K562 (cell line): ENCODE data around the gene SIGLEC7. TPM values are rescaled to one million over a fixed set of nuclear protein-coding genes. Genes with fewer than 3 reads are reported as not detected.

Experiments
- ATAC-seq: fragments of 200-7000 bp; cut with Tn5 transposase; 3 replicates; pipeline ENCODE4 v1.9.1; 2020; ENCODE audit warnings: moderate library complexity
- BruUV-seq: library from RNA; stranded (reverse); fragments of 400-500 nt; replicated peaks from 2 replicates; lab custom pipeline; 2021; lab: Mats Ljungman, UMichigan
- CTCF ChIA-PET: fragments of 300-600 bp; formaldehyde crosslinking; extraction: SDS; loops from one replicate; lab custom pipeline; 2021; ENCODE audit warnings: low intra/inter-chr PET ratio; lab: Yijun Ruan, JAX
- POLR2A ChIA-PET: fragments of 300-600, 350-650 bp; sonication (Branson Sonifier 250); formaldehyde crosslinking; extraction: SDS; loops from one replicate; lab custom pipeline; 2021; ENCODE audit warnings: antibody characterized with exemption, inconsistent platforms; lab: Yijun Ruan, JAX
- DNase-seq, 4 experiments: peaks; one replicate each; pipeline versions ENCODE4 v3.0.0 to v3.0.0-alpha.2; 2011 to 2018; ENCODE audit warnings: low spot score in 3 of 4, mixed read lengths in 3 of 4; ENCODE audit errors: extremely low read depth in 1 of 4
- FAIRE-seq: peaks from 2 replicates; lab custom pipeline; 2011; peaks lifted over from hg19 to GRCh38; lab: Jason Lieb, UNC
- H2AFZ ChIP-seq: 2 replicates; pipeline ENCODE4 v1.6.0; 2011; ENCODE audit warnings: low read depth, low read length, control low read depth, inconsistent platforms
- H3K27ac ChIP-seq: fragments of 200-600 bp; 3 replicates; pipeline ENCODE4 v1.8.0; 2011; ENCODE audit warnings: low read depth, mild to moderate bottlenecking, control low read depth, inconsistent platforms, low read length, moderate library complexity, mixed read lengths; ENCODE audit errors: extremely low read depth
- H3K27me3 ChIP-seq, 2 experiments: fragments of 300-600 bp in 1 of 2; 2 replicates in 1 of 2; 3 replicates in 1 of 2; pipeline versions ENCODE4 v1.6.0 to v1.8.0; 2011; ENCODE audit warnings: inconsistent platforms in 2 of 2, low read length in 2 of 2, mild to moderate bottlenecking in 1 of 2, mixed read lengths in 1 of 2, moderate library complexity in 1 of 2; ENCODE audit not compliant: control insufficient read depth in 2 of 2, insufficient read depth in 2 of 2
- H3K36me3 ChIP-seq: fragments of 300-600 bp; 3 replicates; pipeline ENCODE4 v1.8.0; 2011; ENCODE audit warnings: mild to moderate bottlenecking, low read length, inconsistent platforms; ENCODE audit not compliant: control insufficient read depth, insufficient read depth
- H3K4me1 ChIP-seq, 2 experiments: fragments of 200-600 bp in 1 of 2; replicated peaks in 1 of 2; 2 replicates in 1 of 2; 3 replicates in 1 of 2; pipeline versions ENCODE4 v1.5.1 to v1.8.0; 2011; ENCODE audit warnings: inconsistent platforms in 2 of 2, low read length in 2 of 2, mild to moderate bottlenecking in 1 of 2, mixed read lengths in 1 of 2, moderate library complexity in 1 of 2; ENCODE audit not compliant: control insufficient read depth in 2 of 2, insufficient read depth in 2 of 2
- H3K4me2 ChIP-seq: 2 replicates; pipeline ENCODE4 v1.6.1; 2011; ENCODE audit warnings: low read length, control low read depth, inconsistent platforms, mixed read lengths; ENCODE audit not compliant: insufficient read depth
- H3K4me3 ChIP-seq: fragments of 200-600 bp; sonication (generic), shearing (Covaris generic); 2 replicates; pipeline ENCODE4 v1.5.1; 2016; ENCODE audit warnings: control low read depth, inconsistent platforms
- H3K79me2 ChIP-seq: fragments of 200-600 bp; 3 replicates; pipeline ENCODE4 v1.8.0; 2011; ENCODE audit warnings: low read length, inconsistent platforms; ENCODE audit not compliant: control insufficient read depth, insufficient read depth
- H3K9ac ChIP-seq, 2 experiments: 2 replicates each; pipeline versions ENCODE4 v1.6.0 to v1.6.1; 2011; ENCODE audit warnings: low read depth in 2 of 2, low read length in 2 of 2, control low read depth in 1 of 2, inconsistent platforms in 1 of 2, mild to moderate bottlenecking in 1 of 2, mixed read lengths in 1 of 2; ENCODE audit not compliant: insufficient read depth in 1 of 2
- H3K9me1 ChIP-seq: one replicate; pipeline ENCODE4 v1.6.0; 2011; ENCODE audit warnings: inconsistent platforms, mild to moderate bottlenecking, low read length, moderate library complexity; ENCODE audit not compliant: control insufficient read depth, insufficient read depth
- H3K9me3 ChIP-seq: replicated peaks from 2 replicates; pipeline ENCODE4 v1.5.1; 2011; ENCODE audit warnings: low read depth, low read length, inconsistent platforms; ENCODE audit not compliant: control insufficient read depth, insufficient read depth
- H4K20me1 ChIP-seq: replicated peaks from 2 replicates; pipeline ENCODE4 v1.6.1; 2011; ENCODE audit warnings: low read length, inconsistent platforms, mixed read lengths; ENCODE audit not compliant: control insufficient read depth, insufficient read depth
- ATF7 ChIP-seq: fragments of 450-650 bp; IDR thresholded peaks from 2 replicates; pipeline ENCODE4 v1.7.1; 2014; ENCODE audit warnings: mild to moderate bottlenecking, moderate library complexity
- DMBX1 ChIP-seq: fragments of 250-450 bp; sonication (Bioruptor Pico); IDR thresholded peaks from 2 replicates; pipeline ENCODE4 v1.8.0; 2022; ENCODE audit warnings: inconsistent platforms, mild to moderate bottlenecking, moderate library complexity, borderline replicate concordance
- FUS ChIP-seq: fragments of 200-400 bp; formaldehyde crosslinking; optimal IDR thresholded peaks from 2 replicates; pipeline ENCODE3; 2017; ENCODE audit warnings: low read depth, low read length
- HCFC1 ChIP-seq: IDR thresholded peaks from 2 replicates; pipeline ENCODE4 v1.6.1; 2012; ENCODE audit warnings: low read depth, low read length, improper control_type of control experiment
- SMARCA4 ChIP-seq: fragments of 450-650 bp; IDR thresholded peaks from 2 replicates; pipeline ENCODE4 v1.6.1; 2016
- SREBF1 ChIP-seq: fragments of 150-350 bp; IDR thresholded peaks from 2 replicates; pipeline ENCODE4 v1.6.1; 2014; ENCODE audit warnings: antibody characterized with exemption, low read depth, low read length, borderline replicate concordance
- TFAM ChIP-seq: fragments of 250-450 bp; sonication (Bioruptor Pico); conservative IDR thresholded peaks from 2 replicates; pipeline ENCODE4 v1.5.0; 2021; ENCODE audit warnings: mild to moderate bottlenecking, moderate library complexity
- ZNF143 ChIP-seq: sonication (generic); formaldehyde crosslinking; IDR thresholded peaks from 2 replicates; pipeline ENCODE4 v1.9.0; 2022; ENCODE audit warnings: mild to moderate bottlenecking, missing genetic modification reagents
- ZNF165 ChIP-seq: fragments of 250-450 bp; sonication (Bioruptor Pico); IDR thresholded peaks from 2 replicates; pipeline ENCODE4 v1.4.0; 2020; ENCODE audit warnings: borderline replicate concordance
- ZNF3 ChIP-seq: fragments of 250-450 bp; sonication (Bioruptor Pico); IDR thresholded peaks from 2 replicates; pipeline ENCODE4 v1.5.0; 2021; ENCODE audit warnings: mild to moderate bottlenecking, moderate library complexity
- ZNF778 ChIP-seq: fragments of 450-650 bp; formaldehyde crosslinking; IDR thresholded peaks from 2 replicates; pipeline ENCODE4 v1.4.0; 2020; ENCODE audit warnings: mild to moderate bottlenecking, moderate library complexity
- WGBS: fragments of 100-300 bp; shearing (Covaris generic); methylation state at CpG from one replicate; pipeline ENCODE4 v1.1.6; 2016; ENCODE audit warnings: low coverage, mixed read lengths; ENCODE audit not compliant: insufficient coverage; ENCODE audit errors: missing lambda C conversion rate; 5-methylcytosine and 5-hydroxymethylcytosine counted together
- in situ Hi-C: fragments of 300-500 bp; cut with MboI; formaldehyde crosslinking; loops from 4 replicates; pipeline ENCODE4 v1.15.0; 2018; ENCODE audit warnings: inconsistent platforms, mixed read lengths
- intact Hi-C: fragments of 100-400 bp; cut with micrococcal nuclease; formaldehyde crosslinking; loops from 2 replicates; pipeline ENCODE4 v1.14.2; 2022
- polyA plus RNA-seq, 8 experiments: library from polyadenylated mRNA; depleted of rRNA in 4 of 8; stranded (reverse) in 5 of 8; unstranded in 3 of 8; fragments of >200 nt; fragmentation: Nextera tagmentation in 2 of 8; fragmentation: Illumina TruSeq in 1 of 8; extraction: Ambion mirVana in 2 of 8; extraction: Trizol in 1 of 8; gene quantifications; 2 replicates each; pipeline versions ENCODE4 v1.2.1 to v1.2.3, GENCODE V29; 2011 to 2014; ENCODE audit warnings: inconsistent platforms in 1 of 8, missing spikeins in 1 of 8
- total RNA-seq, 7 experiments: library from RNA; depleted of rRNA in 6 of 7; stranded (reverse); fragments of >200 nt in 6 of 7; fragmentation: Illumina TruSeq in 2 of 7; extraction: Trizol in 2 of 7; gene quantifications; 2 replicates each; pipeline versions ENCODE4 v1.2.1 to v1.2.3, GENCODE V29; 2011 to 2021; ENCODE audit warnings: low replicate concordance in 1 of 7

The SIGLEC7 gene
- total and polyA plus RNA-seq, 9 of the 15 experiments (the other 6 are each of a cell fraction or from before 2014, with no cell fraction given): 0.10 to 0.12 TPM; not detected in 7

DNA sequence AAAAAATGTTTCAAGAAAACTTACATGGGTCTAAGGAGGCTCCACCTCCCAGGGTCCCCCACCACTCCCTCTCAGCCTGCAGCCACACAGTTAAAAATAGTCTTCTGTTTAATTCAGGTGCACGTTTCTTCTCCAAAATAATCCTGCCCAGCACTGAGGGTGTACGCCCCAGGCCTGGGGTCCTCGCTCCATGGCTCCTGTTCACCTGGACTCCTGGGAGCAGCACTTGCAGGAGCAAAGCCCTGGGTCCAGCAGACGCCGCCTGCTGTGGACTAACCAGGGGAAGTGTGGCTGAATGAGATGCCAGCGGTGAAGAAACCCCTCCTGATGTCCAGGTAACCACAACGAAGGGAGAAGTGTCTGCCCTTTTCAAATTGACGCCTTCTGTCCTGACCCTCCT is 41.5 kb downstream of the SIGLEC7 start (continued):
- TF ChIP-seq ZNF778 (CRISPR knock-in tag) (no peak), TFAM (CRISPR knock-in tag) (no peak), ZNF165 (CRISPR knock-in tag) (no peak)

GRCh38 chr19:51185069-51185867 is 43.2 kb downstream of the SIGLEC7 start:
- Histone ChIP-seq H3K4me3 (no peak overlapping the region), H3K4me1 (peaks cover 2 to 10% of the 10 kb centered on the region in 2 experiments; a peak in 1 of 5 replicates), H3K4me2 (no peak overlapping the region), H3K9me1 (no peaks in the 10 kb centered on the region), H3K79me2 (no peaks in the 10 kb centered on the region), H2AFZ (no peak overlapping the region), H3K9me3 (no peaks in the 10 kb centered on the region), H3K36me3 (no peaks in the 10 kb centered on the region), H3K27ac (no peak overlapping the region), H3K9ac (no peak overlapping the region), H3K27me3 (peaks cover 2 to 41% of the 10 kb centered on the region in 2 experiments; a peak in 4 of 5 replicates), H4K20me1 (no peaks in the 10 kb centered on the region; the same call in 1 of the 2 replicates)
- POLR2A ChIA-PET: interaction anchor here (0.6 to 0.7 kb wide), 2 partner anchors 76 to 629 kb away, joined by 3 to 4 read pairs; no protein-coding TSS in a partner anchor
- 7% methylated on average over 20 of the region's 25 CpGs for WGBS
- intact Hi-C loops: no loop called here
- no peak for DNase-seq
- in situ Hi-C loops: no loop called here
- BruUV-seq: no TSS peak
- ATAC-seq: no peak
- TF ChIP-seq ATF7 (no peak), ZNF3 (no peak), DMBX1 (CRISPR knock-in tag) (no peak), SMARCA4 (no peak), SREBF1 (no peak), HCFC1 (no peak), ZNF143 (CRISPR knock-in tag) (no peak), FUS (no peak)
- no peak for FAIRE-seq
- CTCF ChIA-PET: interaction anchor here (0.5 kb wide), 1 partner anchor 1014 kb away, joined by 3 read pairs; no protein-coding TSS in a partner anchor
